ENCODE measurements around the gene DDX50. TPM values are rescaled to one million over a fixed set of nuclear protein-coding genes. Genes with fewer than 3 reads are reported as not detected.
"Not testable (repeated sequence)": the region's sequence is repeated elsewhere in the genome, so short reads cannot be mapped to it uniquely, and the experiment has no call there.

The DDX50 gene
- total RNA-seq, 1 experiment from 2014 or later = 50.7 TPM

- WGBS (ENCODE audit: extremely low coverage, insufficient read length, low lambda C conversion rate) = no CpG with 5 or more reads among the region's 2 CpGs
- H3K14ac ChIP-seq (ENCODE audit: insufficient read depth, low read length) = no peak overlapping the region
- no peak overlapping the region for H3K4ac ChIP-seq (ENCODE audit: low read depth, low read length)
- no peak overlapping the region for H2BK12ac ChIP-seq (ENCODE audit: insufficient read length, low read depth, low read length)
- no peak overlapping the region for H2BK15ac ChIP-seq (ENCODE audit: low read depth, low read length)
- no peaks in the 10 kb centered on the region for H3K79me2 ChIP-seq (ENCODE audit: insufficient read depth, low read length)
- H3K9me3 ChIP-seq (ENCODE audit: control insufficient read depth, low read depth, low read length) = no peaks in the 10 kb centered on the region
- no peak overlapping the region for H2AK5ac ChIP-seq (ENCODE audit: insufficient read length, low read length)
- no peak overlapping the region for H3K23ac ChIP-seq (ENCODE audit: insufficient read length, low read depth, low read length)
- no peak overlapping the region for H2AFZ ChIP-seq (ENCODE audit: low read length)
- no peaks in the 10 kb centered on the region for H3K79me1 ChIP-seq (ENCODE audit: insufficient read depth, low read depth, low read length, poor library complexity, severe bottlenecking)
- Mint-ChIP-seq H3K36me3 (ENCODE audit: insufficient read depth in 1 of 3, low read depth in 3 of 3) (peaks cover 9 to 53% (median 49%) of the 10 kb centered on the region in 3 experiments; a peak in 6 of 7 replicates), H3K27ac (no peak overlapping the region), H3K27me3 (ENCODE audit: low read depth) (no peaks in the 10 kb centered on the region), H3K4me3 (no peak overlapping the region), H3K4me1 (no peaks in the 10 kb centered on the region), H3K9me3 (no peaks in the 10 kb centered on the region)
- no peak for DNase-seq
- no peak for TF ChIP-seq CTCF (conservative IDR thresholded peaks at IDR 0.05)
- no peak overlapping the region for H3T11ph ChIP-seq (ENCODE audit: low read length)
- H2BK120ac ChIP-seq (ENCODE audit: low read depth, low read length, poor library complexity, severe bottlenecking) = no peak overlapping the region
- no peaks in the 10 kb centered on the region for H3K4me1 ChIP-seq (ENCODE audit: insufficient read depth, low read length)
- H3K9ac ChIP-seq (ENCODE audit: extremely low read depth, insufficient read length, low read length) = no peak overlapping the region
- no peak overlapping the region for H4K5ac ChIP-seq (ENCODE audit: insufficient read length, low read depth, low read length)
- no peak overlapping the region for H4K8ac ChIP-seq (replicated peaks; ENCODE audit: insufficient read length, low read depth, low read length)
- no peak overlapping the region for H3K27ac ChIP-seq (ENCODE audit: insufficient read length, low read depth, low read length)
- H3K4me2 ChIP-seq (ENCODE audit: insufficient read depth, insufficient read length, low read length) = no peak overlapping the region
- no peak overlapping the region for H2BK20ac ChIP-seq (ENCODE audit: low read depth, low read length, poor library complexity, severe bottlenecking)
- no peak overlapping the region for H3K18ac ChIP-seq (ENCODE audit: insufficient read length, low read depth, low read length)
- H2BK5ac ChIP-seq (ENCODE audit: insufficient read length, low read length) = no peak overlapping the region
- H3K27me3 ChIP-seq (ENCODE audit: insufficient read depth, low read length) = no peaks in the 10 kb centered on the region
- no peaks in the 10 kb centered on the region for H3K23me2 ChIP-seq (ENCODE audit: insufficient read length, low read depth, low read length, poor library complexity, severe bottlenecking)
- no peak overlapping the region for H4K91ac ChIP-seq (ENCODE audit: insufficient read length, low read depth, low read length)
- no peaks in the 10 kb centered on the region for H4K20me1 ChIP-seq (ENCODE audit: control insufficient read depth, insufficient read depth, insufficient read length)
- H3K56ac ChIP-seq (ENCODE audit: insufficient read length, low read depth, low read length) = no peak overlapping the region
Measured at GRCh38 chr10:68938884-68939283, 37.8 kb downstream of the DDX50 start.

GRCh38 chr10:68940917-68941316 is 39.8 kb downstream of the DDX50 start:
- not testable (repeated sequence) for H4K8ac ChIP-seq (replicated peaks; ENCODE audit: insufficient read length, low read depth, low read length); H3K4me1 Mint-ChIP-seq; H3K27me3 Mint-ChIP-seq (ENCODE audit: low read depth); H3K9me3 Mint-ChIP-seq; H2BK20ac ChIP-seq (ENCODE audit: low read depth, low read length, poor library complexity, severe bottlenecking); H4K5ac ChIP-seq (ENCODE audit: insufficient read length, low read depth, low read length); H2BK12ac ChIP-seq (ENCODE audit: insufficient read length, low read depth, low read length); H3T11ph ChIP-seq (ENCODE audit: low read length); H3K56ac ChIP-seq (ENCODE audit: insufficient read length, low read depth, low read length); H2AK5ac ChIP-seq (ENCODE audit: insufficient read length, low read length); H3K27me3 ChIP-seq (ENCODE audit: insufficient read depth, low read length); H3K4me1 ChIP-seq (ENCODE audit: insufficient read depth, low read length); H3K18ac ChIP-seq (ENCODE audit: insufficient read length, low read depth, low read length); H4K91ac ChIP-seq (ENCODE audit: insufficient read length, low read depth, low read length); H3K27ac ChIP-seq (ENCODE audit: insufficient read length, low read depth, low read length); H3K14ac ChIP-seq (ENCODE audit: insufficient read depth, low read length); H2BK5ac ChIP-seq (ENCODE audit: insufficient read length, low read length); H3K79me2 ChIP-seq (ENCODE audit: insufficient read depth, low read length); H2AFZ ChIP-seq (ENCODE audit: low read length); H3K79me1 ChIP-seq (ENCODE audit: insufficient read depth, low read depth, low read length, poor library complexity, severe bottlenecking); H2BK120ac ChIP-seq (ENCODE audit: low read depth, low read length, poor library complexity, severe bottlenecking); H4K20me1 ChIP-seq (ENCODE audit: control insufficient read depth, insufficient read depth, insufficient read length); H3K4ac ChIP-seq (ENCODE audit: low read depth, low read length); H3K23ac ChIP-seq (ENCODE audit: insufficient read length, low read depth, low read length); DNase-seq; H2BK15ac ChIP-seq (ENCODE audit: low read depth, low read length); H3K4me2 ChIP-seq (ENCODE audit: insufficient read depth, insufficient read length, low read length); H3K9me3 ChIP-seq (ENCODE audit: control insufficient read depth, low read depth, low read length); H3K27ac Mint-ChIP-seq; H3K9ac ChIP-seq (ENCODE audit: extremely low read depth, insufficient read length, low read length); H3K23me2 ChIP-seq (ENCODE audit: insufficient read length, low read depth, low read length, poor library complexity, severe bottlenecking); H3K4me3 Mint-ChIP-seq
- H3K36me3 Mint-ChIP-seq (ENCODE audit: insufficient read depth in 1 of 3, low read depth in 3 of 3) = peaks cover 4 to 45% (median 42%) of the 10 kb centered on the region in 3 experiments; a peak in 6 of 7 replicates

Measured in H9 (cell line).